Endothelial cell of umbilical vein (primary cell): ENCODE results near the gene DRD1. TPM values are rescaled to one million over a fixed set of nuclear protein-coding genes. Genes with fewer than 3 reads are reported as not detected.

Experiments
- BruUV-seq: library from RNA; stranded (reverse); fragments of 400-500 nt; replicated peaks from 2 replicates; lab custom pipeline; 2021; lab: Mats Ljungman, UMichigan
- CTCF ChIA-PET: fragments of 300-600, 350-600 bp; sonication (Branson Sonifier 250); formaldehyde crosslinking; loops from one replicate; lab custom pipeline; 2021; ENCODE audit warnings: antibody characterized with exemption, inconsistent platforms; lab: Charles Lee
- POLR2A ChIA-PET: fragments of 300-600, 350-600 bp; sonication (Branson Sonifier 250); formaldehyde crosslinking; loops from one replicate; lab custom pipeline; 2021; ENCODE audit warnings: antibody characterized with exemption, inconsistent platforms; lab: Charles Lee
- DNase-seq: peaks from one replicate; pipeline ENCODE4 v3.0.0-alpha.2; 2011; ENCODE audit warnings: low read depth, low spot score
- FAIRE-seq: peaks from 2 replicates; lab custom pipeline; 2011; peaks lifted over from hg19 to GRCh38; lab: Jason Lieb, UNC
- H2AFZ ChIP-seq: 2 replicates; pipeline ENCODE4 v1.6.0; 2012; ENCODE audit warnings: low read depth, low read length, control low read depth, inconsistent platforms
- H3K27ac ChIP-seq: 2 replicates; pipeline ENCODE4 v1.5.1; 2011; ENCODE audit warnings: low read depth, mild to moderate bottlenecking, control low read depth, low read length, moderate library complexity; ENCODE audit not compliant: insufficient read depth
- H3K27me3 ChIP-seq, 2 experiments: 2 replicates each; pipeline versions ENCODE4 v1.6.0 to v1.6.1; 2011; ENCODE audit warnings: low read length in 2 of 2, mixed read lengths in 1 of 2; ENCODE audit not compliant: control insufficient read depth in 2 of 2, insufficient read depth in 2 of 2
- H3K36me3 ChIP-seq, 2 experiments: 2 replicates in 1 of 2; 3 replicates in 1 of 2; pipeline ENCODE4 v1.5.1; 2011; ENCODE audit warnings: low read length in 2 of 2, mild to moderate bottlenecking in 1 of 2, moderate library complexity in 1 of 2; ENCODE audit not compliant: control insufficient read depth in 2 of 2, insufficient read depth in 2 of 2; ENCODE audit errors: extremely low read depth in 1 of 2
- H3K4me1 ChIP-seq: 3 replicates; pipeline ENCODE4 v1.5.1; 2011; ENCODE audit warnings: mild to moderate bottlenecking, low read length; ENCODE audit not compliant: control insufficient read depth, insufficient read depth; ENCODE audit errors: extremely low read depth
- H3K4me2 ChIP-seq: 2 replicates; pipeline ENCODE4 v1.6.1; 2011; ENCODE audit warnings: low read length, control low read depth, mixed read lengths; ENCODE audit not compliant: insufficient read depth
- H3K4me3 ChIP-seq, 3 experiments: fragments of 200-600 bp in 1 of 3; sonication (generic), shearing (Covaris generic) in 1 of 3; replicated peaks in 1 of 3; 2 replicates each; pipeline ENCODE4 v1.5.1; 2011 to 2016; ENCODE audit warnings: control low read depth in 3 of 3, low read length in 3 of 3, mild to moderate bottlenecking in 2 of 3, inconsistent platforms in 1 of 3, low read depth in 1 of 3, moderate library complexity in 1 of 3; ENCODE audit not compliant: insufficient read depth in 1 of 3
- H3K79me2 ChIP-seq: 2 replicates; pipeline ENCODE4 v1.6.0; 2012; ENCODE audit warnings: low read length, inconsistent platforms; ENCODE audit not compliant: control insufficient read depth, insufficient read depth
- H3K9ac ChIP-seq: replicated peaks from 2 replicates; pipeline ENCODE3; 2011; ENCODE audit warnings: low read length, control low read depth; ENCODE audit not compliant: insufficient read depth; ENCODE audit errors: extremely low read depth
- H3K9me1 ChIP-seq: replicated peaks from 3 replicates; pipeline ENCODE4 v1.6.0; 2011; ENCODE audit warnings: mild to moderate bottlenecking, low read length; ENCODE audit not compliant: control insufficient read depth, insufficient read depth; ENCODE audit errors: extremely low read depth
- H3K9me3 ChIP-seq: replicated peaks from 2 replicates; pipeline ENCODE4 v1.5.1; 2012; ENCODE audit warnings: low read length, inconsistent platforms; ENCODE audit not compliant: control insufficient read depth, insufficient read depth
- H4K20me1 ChIP-seq: replicated peaks from 2 replicates; pipeline ENCODE3; 2011; ENCODE audit warnings: mild to moderate bottlenecking, low read length; ENCODE audit not compliant: control insufficient read depth, insufficient read depth; ENCODE audit errors: extremely low read depth
- CTCF ChIP-seq, 2 donors: IDR thresholded peaks; 1 replicate in 1 of 2; 2 replicates in 1 of 2; pipeline ENCODE4 v1.5.1; 2011; ENCODE audit warnings: low read length in 2 of 2, mild to moderate bottlenecking in 2 of 2, moderate library complexity in 2 of 2, control low read depth in 1 of 2, inconsistent platforms in 1 of 2, low read depth in 1 of 2; ENCODE audit not compliant: insufficient read depth in 1 of 2; ENCODE audit errors: extremely low read depth in 1 of 2
- EZH2 ChIP-seq: IDR thresholded peaks from 2 replicates; pipeline ENCODE4 v1.6.1; 2012; ENCODE audit warnings: borderline replicate concordance, low read depth, mild to moderate bottlenecking, moderate library complexity, low read length, inconsistent platforms; ENCODE audit not compliant: severe bottlenecking
- FOS ChIP-seq: IDR thresholded peaks from 2 replicates; pipeline ENCODE4 v1.6.1; 2011; ENCODE audit warnings: mild to moderate bottlenecking, low read length, moderate library complexity, borderline replicate concordance; ENCODE audit not compliant: insufficient read depth
- GATA2 ChIP-seq: IDR thresholded peaks from 2 replicates; pipeline ENCODE4 v1.7.0; 2011; ENCODE audit warnings: low read depth, mild to moderate bottlenecking, moderate library complexity, mixed read lengths, low read length; ENCODE audit not compliant: insufficient read length, insufficient read depth
- JUN ChIP-seq: IDR thresholded peaks from 2 replicates; pipeline ENCODE4 v1.6.1; 2011; ENCODE audit warnings: borderline replicate concordance, low read depth; ENCODE audit not compliant: insufficient read length, insufficient read depth
- MAX ChIP-seq: IDR thresholded peaks from 2 replicates; pipeline ENCODE4 v1.6.1; 2011; ENCODE audit not compliant: insufficient read depth, insufficient read length
- MYC ChIP-seq: IDR thresholded peaks from one replicate; pipeline ENCODE4 v1.6.1; 2011; ENCODE audit warnings: mild to moderate bottlenecking, low read depth, low read length
- POLR2A ChIP-seq: IDR thresholded peaks from 2 replicates; pipeline ENCODE4 v1.6.1; 2012; ENCODE audit warnings: low read depth, mild to moderate bottlenecking, control low read depth, low read length
- POLR2AphosphoS5 ChIP-seq: IDR thresholded peaks from 2 replicates; pipeline ENCODE4 v1.6.1; 2012; ENCODE audit warnings: low read depth, mild to moderate bottlenecking, control low read depth, low read length, moderate library complexity; ENCODE audit not compliant: insufficient read depth
- dilution Hi-C: fragments of 300-500 bp; cut with MboI; formaldehyde crosslinking; loops from one replicate; pipeline ENCODE4 v1.15.0; 2019; ENCODE audit warnings: low sequenced_read_pairs; ENCODE audit not compliant: extremely low pct_ligation_motif_present
- intact Hi-C: fragments of 100-400 bp; cut with micrococcal nuclease; formaldehyde crosslinking; loops from one replicate; pipeline ENCODE4 v1.10.0; 2022
- polyA plus RNA-seq, 4 experiments: library from polyadenylated mRNA; depleted of rRNA in 3 of 4; stranded (reverse) in 3 of 4; unstranded in 1 of 4; fragments of >200 nt; gene quantifications; 2 replicates each; pipeline versions ENCODE4 v1.2.1 to v1.2.3, GENCODE V29; 2011 to 2012; ENCODE audit warnings: missing spikeins in 1 of 4
- total RNA-seq: library from RNA; stranded (reverse); gene quantifications from 2 replicates; pipeline ENCODE4 v1.2.3, GENCODE V29; 2021

The DRD1 gene
- total and polyA plus RNA-seq, 2 donors (not counting 3 experiments of a cell fraction or from before 2014, with no cell fraction given): not detected

GRCh38 chr5:175483337-175483736, 39.4 kb upstream of the DRD1 start:
- Histone ChIP-seq H4K20me1 (peaks cover 4% of the 10 kb centered on the region), H3K27me3 (no peaks in the 10 kb centered on the region), H2AFZ (no peak overlapping the region), H3K27ac (no peak overlapping the region), H3K4me3 (no peak overlapping the region), H3K9me1 (no peaks in the 10 kb centered on the region), H3K4me1 (peaks cover 15% of the 10 kb centered on the region), H3K4me2 (no peak overlapping the region), H3K79me2 (peaks cover 94% of the 10 kb centered on the region), H3K36me3 (peaks cover 2 to 5% of the 10 kb centered on the region in 2 experiments), H3K9me3 (no peaks in the 10 kb centered on the region), H3K9ac (no peak overlapping the region)
- POLR2A ChIA-PET: no interaction called here
- FAIRE-seq: no peak
- TF ChIP-seq POLR2A (no peak), MYC (no peak), JUN (no peak), POLR2AphosphoS5 (no peak), FOS (no peak), CTCF (IDR thresholded peaks at IDR 0.05; ENCODE audit: extremely low read depth in 1 of 2, insufficient read depth in 1 of 2, low read depth in 1 of 2, low read length in 2 of 2) (no peak), MAX (no peak), EZH2 (no peak), GATA2 (no peak)
- dilution Hi-C loops: no loop called here
- no TSS peak for BruUV-seq
- CTCF ChIA-PET: no interaction called here
- intact Hi-C loops: no loop called here
- DNase-seq: no peak
